H9 (cell line): ENCODE measurements around the gene VWC2. TPM values are rescaled to one million over a fixed set of nuclear protein-coding genes. Genes with fewer than 3 reads are reported as not detected.

Experiments used
- DNase-seq: peaks from one replicate; pipeline ENCODE4 v3.0.0-alpha.2; 2017
- H2AFZ ChIP-seq: one replicate; pipeline ENCODE4 v1.6.1; 2013; ENCODE audit warnings: mild to moderate bottlenecking, low read length, control low read depth, moderate library complexity
- H2AK5ac ChIP-seq: 2 replicates; pipeline ENCODE4 v1.6.1; 2013; ENCODE audit warnings: low read length, control low read depth, mixed read lengths; ENCODE audit not compliant: insufficient read length
- H2BK120ac ChIP-seq: one replicate; pipeline ENCODE4 v1.6.1; 2013; ENCODE audit warnings: low read depth, mild to moderate bottlenecking, low read length, control low read depth, inconsistent platforms; ENCODE audit not compliant: poor library complexity, severe bottlenecking
- H2BK12ac ChIP-seq: 2 replicates; pipeline ENCODE4 v1.6.1; 2013; ENCODE audit warnings: low read length, control low read depth, mixed read lengths, low read depth; ENCODE audit not compliant: insufficient read length
- H2BK15ac ChIP-seq: 2 replicates; pipeline ENCODE4 v1.6.1; 2013; ENCODE audit warnings: low read depth, low read length, control low read depth
- H2BK20ac ChIP-seq: one replicate; pipeline ENCODE4 v1.6.1; 2013; ENCODE audit warnings: low read depth, mild to moderate bottlenecking, low read length, control low read depth, inconsistent platforms; ENCODE audit not compliant: poor library complexity, severe bottlenecking
- H2BK5ac ChIP-seq: 2 replicates; pipeline ENCODE4 v1.6.1; 2013; ENCODE audit warnings: low read length, control low read depth, mixed read lengths; ENCODE audit not compliant: insufficient read length
- H3K14ac ChIP-seq: 2 replicates; pipeline ENCODE4 v1.6.1; 2013; ENCODE audit warnings: low read length, control low read depth; ENCODE audit not compliant: insufficient read depth
- H3K18ac ChIP-seq: 2 replicates; pipeline ENCODE4 v1.6.1; 2013; ENCODE audit warnings: low read depth, mild to moderate bottlenecking, mixed read lengths, low read length, control low read depth; ENCODE audit not compliant: insufficient read length
- H3K23ac ChIP-seq: 2 replicates; pipeline ENCODE4 v1.6.1; 2013; ENCODE audit warnings: low read length, control low read depth, mixed read lengths, low read depth; ENCODE audit not compliant: insufficient read length
- H3K23me2 ChIP-seq: 2 replicates; pipeline ENCODE4 v1.6.1; 2013; ENCODE audit warnings: low read depth, mild to moderate bottlenecking, mixed read lengths, low read length, control low read depth; ENCODE audit not compliant: insufficient read length, poor library complexity, severe bottlenecking
- H3K27ac ChIP-seq: 2 replicates; pipeline ENCODE4 v1.5.1; 2013; ENCODE audit warnings: low read length, control low read depth, mixed read lengths, low read depth; ENCODE audit not compliant: insufficient read length
- H3K27me3 ChIP-seq: 2 replicates; pipeline ENCODE4 v1.6.1; 2013; ENCODE audit warnings: low read length, control low read depth, inconsistent platforms; ENCODE audit not compliant: insufficient read depth
- H3K4ac ChIP-seq: 2 replicates; pipeline ENCODE4 v1.6.1; 2013; ENCODE audit warnings: low read depth, mild to moderate bottlenecking, control low read depth, inconsistent platforms, low read length, moderate library complexity
- H3K4me1 ChIP-seq: 2 replicates; pipeline ENCODE4 v1.6.1; 2013; ENCODE audit warnings: low read length, control low read depth, inconsistent platforms; ENCODE audit not compliant: insufficient read depth
- H3K4me2 ChIP-seq: 2 replicates; pipeline ENCODE4 v1.6.1; 2013; ENCODE audit warnings: low read length, control low read depth, mixed read lengths; ENCODE audit not compliant: insufficient read length, insufficient read depth
- H3K56ac ChIP-seq: 2 replicates; pipeline ENCODE4 v1.6.1; 2013; ENCODE audit warnings: low read depth, mild to moderate bottlenecking, mixed read lengths, low read length, control low read depth; ENCODE audit not compliant: insufficient read length
- H3K79me1 ChIP-seq: 2 replicates; pipeline ENCODE4 v1.6.1; 2013; ENCODE audit warnings: low read depth, mild to moderate bottlenecking, moderate library complexity, low read length, control low read depth, inconsistent platforms; ENCODE audit not compliant: insufficient read depth, poor library complexity, severe bottlenecking
- H3K79me2 ChIP-seq: 2 replicates; pipeline ENCODE4 v1.6.1; 2013; ENCODE audit warnings: low read length, control low read depth, inconsistent platforms; ENCODE audit not compliant: insufficient read depth
- H3K9ac ChIP-seq: 2 replicates; pipeline ENCODE4 v1.6.1; 2013; ENCODE audit warnings: low read length, control low read depth, mixed read lengths; ENCODE audit not compliant: insufficient read length; ENCODE audit errors: extremely low read depth
- H3K9me3 ChIP-seq: one replicate; pipeline ENCODE4 v1.6.1; 2013; ENCODE audit warnings: low read depth, low read length, inconsistent platforms; ENCODE audit not compliant: control insufficient read depth
- H3T11ph ChIP-seq: one replicate; pipeline ENCODE4 v1.6.1; 2013; ENCODE audit warnings: mild to moderate bottlenecking, low read length, control low read depth, inconsistent platforms
- H4K20me1 ChIP-seq: one replicate; pipeline ENCODE4 v1.6.1; 2013; ENCODE audit not compliant: control insufficient read depth, insufficient read length, insufficient read depth
- H4K5ac ChIP-seq: 2 replicates; pipeline ENCODE4 v1.6.1; 2013; ENCODE audit warnings: low read depth, mild to moderate bottlenecking, mixed read lengths, low read length, control low read depth; ENCODE audit not compliant: insufficient read length
- H4K8ac ChIP-seq: replicated peaks from 2 replicates; pipeline ENCODE4 v1.6.1; 2013; ENCODE audit warnings: low read length, control low read depth, mixed read lengths, low read depth; ENCODE audit not compliant: insufficient read length
- H4K91ac ChIP-seq: 2 replicates; pipeline ENCODE4 v1.6.1; 2013; ENCODE audit warnings: low read depth, mild to moderate bottlenecking, moderate library complexity, mixed read lengths, low read length, control low read depth; ENCODE audit not compliant: insufficient read length
- H3K27ac Mint-ChIP-seq, 3 experiments: 2 replicates in 2 of 3; 3 replicates in 1 of 3; pipeline ENCODE4 v1.8.0; 2020 to 2021; ENCODE audit warnings: mixed read lengths in 3 of 3, mild to moderate bottlenecking in 1 of 3, moderate library complexity in 1 of 3
- H3K27me3 Mint-ChIP-seq: 2 replicates; pipeline ENCODE4 v1.8.0; 2021; ENCODE audit warnings: low read depth, mild to moderate bottlenecking, moderate library complexity, mixed read lengths
- H3K36me3 Mint-ChIP-seq, 3 experiments: 2 replicates in 2 of 3; 3 replicates in 1 of 3; pipeline ENCODE4 v1.8.0; 2020 to 2021; ENCODE audit warnings: low read depth in 3 of 3, mixed read lengths in 3 of 3; ENCODE audit not compliant: insufficient read depth in 1 of 3
- H3K4me1 Mint-ChIP-seq, 2 experiments: 2 replicates each; pipeline ENCODE4 v1.8.0; 2020; ENCODE audit warnings: mixed read lengths in 2 of 2
- H3K4me3 Mint-ChIP-seq, 2 experiments: 2 replicates in 1 of 2; 3 replicates in 1 of 2; pipeline ENCODE4 v1.8.0; 2020 to 2021; ENCODE audit warnings: mild to moderate bottlenecking in 2 of 2, mixed read lengths in 2 of 2, moderate library complexity in 1 of 2
- H3K9me3 Mint-ChIP-seq, 2 experiments: 2 replicates in 1 of 2; 3 replicates in 1 of 2; pipeline ENCODE4 v1.8.0; 2020; ENCODE audit warnings: mild to moderate bottlenecking in 2 of 2, mixed read lengths in 2 of 2, moderate library complexity in 1 of 2
- CTCF ChIP-seq: fragments of 200-600 bp; sonication (generic); conservative IDR thresholded peaks from 3 replicates; pipeline ENCODE4 v1.8.0; 2021; ENCODE audit warnings: antibody characterized with exemption, mild to moderate bottlenecking
- WGBS: extraction: QIAGEN DNeasy Blood & Tissue Kit; methylation state at CpG from one replicate; pipeline ENCODE4 v1.1.7; 2013; ENCODE audit warnings: missing lambda C conversion rate, low lambda C conversion rate, mixed read lengths; ENCODE audit not compliant: insufficient read length; ENCODE audit errors: extremely low coverage; 5-methylcytosine and 5-hydroxymethylcytosine counted together
- total RNA-seq: library from RNA; stranded (reverse); gene quantifications from 2 replicates; pipeline ENCODE4 v1.2.1, GENCODE V29; 2021

VWC2 gene
- total RNA-seq, 1 experiment from 2014 or later = 0.02 TPM

DNA sequence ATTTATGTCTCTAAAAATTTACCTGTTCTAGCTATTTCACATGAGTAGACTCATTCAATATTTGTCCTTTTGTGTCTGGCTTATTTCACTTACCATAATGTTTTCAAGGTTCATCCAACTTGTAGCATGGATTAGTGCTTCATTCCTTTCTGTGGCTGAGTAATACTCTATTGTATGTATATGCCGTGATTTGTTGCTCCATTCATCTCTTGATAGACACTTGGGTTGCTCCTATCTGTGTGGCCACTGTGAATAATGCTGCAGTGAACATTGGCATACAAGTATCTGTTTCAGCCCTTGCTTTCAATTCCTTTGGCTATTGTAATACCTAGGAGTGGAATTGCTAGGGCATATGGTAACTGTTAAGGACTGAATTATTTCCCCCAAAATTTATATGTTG, 86.9 kb downstream of the VWC2 start:
- no peak overlapping the region for H2BK120ac ChIP-seq
- Mint-ChIP-seq H3K27ac (no peak overlapping the region), H3K4me3 (no peak overlapping the region), H3K36me3 (peaks cover 0 to 5% (median 2%) of the 10 kb centered on the region in 3 experiments; a peak in 2 of 7 replicates), H3K4me1 (peaks cover 11% of the 10 kb centered on the region in 2 experiments), H3K9me3 (peaks cover 0 to 2% of the 10 kb centered on the region in 2 experiments; a peak in 2 of 5 replicates), H3K27me3 (no peaks in the 10 kb centered on the region; the same call in 1 of the 2 replicates)
- no peak overlapping the region for H3K4ac ChIP-seq
- H2AFZ ChIP-seq = no peak overlapping the region
- no peaks in the 10 kb centered on the region for H3K27me3 ChIP-seq
- no peak overlapping the region for H2BK5ac ChIP-seq
- no peak overlapping the region for H4K91ac ChIP-seq
- H4K5ac ChIP-seq = no peak overlapping the region
- no peak overlapping the region for H3K14ac ChIP-seq
- H3K56ac ChIP-seq = no peak overlapping the region
- H3K23ac ChIP-seq = no peak overlapping the region
- no peak overlapping the region for H2AK5ac ChIP-seq
- peaks cover 1% of the 10 kb centered on the region; the same call in 1 of the 2 replicates for H3K4me1 ChIP-seq
- no peak overlapping the region for H3K9ac ChIP-seq
- no peak overlapping the region for H3K27ac ChIP-seq
- no peaks in the 10 kb centered on the region for H4K20me1 ChIP-seq
- no peak overlapping the region for H2BK12ac ChIP-seq
- no peaks in the 10 kb centered on the region for H3K9me3 ChIP-seq
- H3K18ac ChIP-seq = no peak overlapping the region
- no peaks in the 10 kb centered on the region for H3K79me2 ChIP-seq
- no peak overlapping the region for H2BK20ac ChIP-seq
- no peak overlapping the region for H4K8ac ChIP-seq
- no peaks in the 10 kb centered on the region for H3K79me1 ChIP-seq
- no peak for TF ChIP-seq CTCF
- H3K23me2 ChIP-seq = no peaks in the 10 kb centered on the region
- H3K4me2 ChIP-seq = no peak overlapping the region
- no peak overlapping the region for H3T11ph ChIP-seq
- no peak for DNase-seq
- no peak overlapping the region for H2BK15ac ChIP-seq
- no CpG with 5 or more reads among the region's 1 CpG for WGBS
